Cardiac septum (tissue), 1 donor: Measurements from ENCODE around the gene TNFSF4. TPM values are rescaled to one million over a fixed set of nuclear protein-coding genes. Genes with fewer than 3 reads are reported as not detected.
"Not testable (repeated sequence)": the region's sequence is repeated elsewhere in the genome, so short reads cannot be mapped to it uniquely, and the experiment has no call there.

Experiments used
- DNase-seq: peaks from one replicate; pipeline ENCODE4 v3.0.0-alpha.2; 2020; ENCODE audit warnings: low spot score
- intact Hi-C: fragments of 100-400 bp; cut with DNase I; formaldehyde crosslinking; loops from one replicate; pipeline ENCODE4 v1.14.0; 2022
- total RNA-seq: library from RNA; stranded (reverse); fragmentation: NEBNext Ultra II Directional; extraction: Animal tissue kit (Norgen Biotek cat#: 25700); gene quantifications from one replicate; pipeline ENCODE4 v1.2.1, GENCODE V29; 2021
- donor health status: DM: no; HTN: no; CAD: no.

TNFSF4 gene
- total RNA-seq, 1 donor from 2014 or later, result 0.22 TPM

- intact Hi-C loops, result no loop called here
- DNase-seq, result no peak
Measured at GRCh38 chr1:173173388-173173787, 33.7 kb downstream of the TNFSF4 start.

GRCh38 chr1:173171152-173171551 lies 36.0 kb downstream of the TNFSF4 start:
- intact Hi-C loops, result no loop called here
- no peak for DNase-seq

- no peak for DNase-seq
- intact Hi-C loops, result no loop called here
Measured at GRCh38 chr1:173168941-173169340, 38.2 kb downstream of the TNFSF4 start.

GRCh38 chr1:173164686-173165085 lies 42.4 kb downstream of the TNFSF4 start:
- no peak for DNase-seq
- intact Hi-C loops, result no loop called here

- DNase-seq, result no peak
- intact Hi-C loops, result no loop called here
Measured at GRCh38 chr1:173164178-173164577, 43.0 kb downstream of the TNFSF4 start.

GRCh38 chr1:173163222-173163621 lies 43.9 kb downstream of the TNFSF4 start:
- DNase-seq, result no peak
- intact Hi-C loops, result no loop called here

GRCh38 chr1:173162601-173163000 lies 44.5 kb downstream of the TNFSF4 start:
- intact Hi-C loops, result no loop called here
- DNase-seq, result no peak

GRCh38 chr1:173161510-173162221 lies 45.5 kb downstream of the TNFSF4 start:
- DNase-seq, result no peak
- intact Hi-C loops, result no loop called here

- intact Hi-C loops, DNase-seq: not testable (repeated sequence)
Measured at GRCh38 chr1:173153964-173154363, 53.2 kb downstream of the TNFSF4 start.

GRCh38 chr1:173153503-173153902 lies 53.6 kb downstream of the TNFSF4 start:
- intact Hi-C loops, result no loop called here

GRCh38 chr1:173152598-173152997 lies 54.5 kb downstream of the TNFSF4 start:
- no peak for DNase-seq
- intact Hi-C loops, result no loop called here

More at GRCh38 chr1:173153503-173153902, 53.6 kb downstream of the TNFSF4 start:
- no peak for DNase-seq

GRCh38 chr1:173150795-173151194 lies 56.3 kb downstream of the TNFSF4 start:
- intact Hi-C loops, result no loop called here

GRCh38 chr1:173149887-173150286 lies 57.2 kb downstream of the TNFSF4 start:
- intact Hi-C loops, result no loop called here
- no peak for DNase-seq

More at GRCh38 chr1:173150795-173151194, 56.3 kb downstream of the TNFSF4 start:
- DNase-seq, result no peak

- DNase-seq, result no peak
- intact Hi-C loops, result no loop called here
Measured at GRCh38 chr1:173148971-173149370, 58.2 kb downstream of the TNFSF4 start.

GRCh38 chr1:173148545-173148944 lies 58.6 kb downstream of the TNFSF4 start:
- no peak for DNase-seq
- intact Hi-C loops, result no loop called here

- intact Hi-C loops, result no loop called here
- no peak for DNase-seq
Measured at GRCh38 chr1:173140733-173141132, 66.4 kb downstream of the TNFSF4 start.

GRCh38 chr1:173139706-173140105 lies 67.4 kb downstream of the TNFSF4 start:
- intact Hi-C loops, result no loop called here

GRCh38 chr1:173137107-173137706 lies 69.9 kb downstream of the TNFSF4 start:
- DNase-seq, result no peak
- intact Hi-C loops, result no loop called here

More at GRCh38 chr1:173139706-173140105, 67.4 kb downstream of the TNFSF4 start:
- DNase-seq, result no peak

GRCh38 chr1:173134800-173135199 lies 72.3 kb downstream of the TNFSF4 start:
- intact Hi-C loops, result no loop called here

GRCh38 chr1:173134029-173134428 lies 73.1 kb downstream of the TNFSF4 start:
- DNase-seq, result no peak
- intact Hi-C loops, result no loop called here

More at GRCh38 chr1:173134800-173135199, 72.3 kb downstream of the TNFSF4 start:
- no peak for DNase-seq
